H1 (cell line): ENCODE measurements around the gene DGKI. TPM values are rescaled to one million over a fixed set of nuclear protein-coding genes. Genes with fewer than 3 reads are reported as not detected.

Source experiments
- CTCF ChIA-PET: fragments of 300-600 bp; sonication (Branson Sonifier 250); formaldehyde crosslinking; loops from one replicate; lab custom pipeline; 2021; ENCODE audit not compliant: partially characterized antibody; lab: Charles Lee
- POLR2A ChIA-PET: fragments of 300-600 bp; sonication (Branson Sonifier 250); formaldehyde crosslinking; loops from one replicate; lab custom pipeline; 2021; ENCODE audit warnings: inconsistent platforms; ENCODE audit not compliant: partially characterized antibody; lab: Charles Lee
- DNase-seq, 2 experiments: peaks; one replicate each; pipeline versions ENCODE4 v3.0.0 to v3.0.0-alpha.2; 2010 to 2022; ENCODE audit warnings: low spot score in 2 of 2, low read depth in 1 of 2, mixed read lengths in 1 of 2
- FAIRE-seq: peaks from 2 replicates; lab custom pipeline; 2011; peaks lifted over from hg19 to GRCh38; lab: Jason Lieb, UNC
- H2AFZ ChIP-seq: 2 replicates; pipeline ENCODE4 v1.8.1; 2012; ENCODE audit warnings: low read length, inconsistent platforms
- H2AK5ac ChIP-seq: 2 replicates; pipeline ENCODE4 v1.6.1; 2013; ENCODE audit warnings: low read depth, low read length
- H2BK120ac ChIP-seq: replicated peaks from 2 replicates; pipeline ENCODE3; 2013; ENCODE audit warnings: low read depth, low read length, inconsistent platforms
- H2BK12ac ChIP-seq: 2 replicates; pipeline ENCODE4 v1.6.1; 2013; ENCODE audit warnings: low read depth, low read length
- H2BK15ac ChIP-seq: 2 replicates; pipeline ENCODE4 v1.6.1; 2013; ENCODE audit warnings: low read length
- H2BK20ac ChIP-seq: 2 replicates; pipeline ENCODE4 v1.6.1; 2013; ENCODE audit warnings: low read length
- H2BK5ac ChIP-seq: 2 replicates; pipeline ENCODE4 v1.6.1; 2013; ENCODE audit warnings: low read depth, low read length
- H3K14ac ChIP-seq: 2 replicates; pipeline ENCODE4 v1.6.1; 2013; ENCODE audit warnings: inconsistent platforms; ENCODE audit not compliant: insufficient read length
- H3K18ac ChIP-seq: 2 replicates; pipeline ENCODE4 v1.6.1; 2013; ENCODE audit warnings: low read length; ENCODE audit errors: extremely low read depth
- H3K23ac ChIP-seq: 2 replicates; pipeline ENCODE4 v1.6.1; 2013; ENCODE audit warnings: inconsistent platforms; ENCODE audit not compliant: insufficient read length
- H3K23me2 ChIP-seq: 2 replicates; pipeline ENCODE4 v1.6.1; 2013; ENCODE audit warnings: low read depth, low read length
- H3K27ac ChIP-seq: 2 replicates; pipeline ENCODE4 v1.6.1; 2011; ENCODE audit warnings: low read depth, low read length, inconsistent platforms
- H3K27me3 ChIP-seq, 4 experiments: replicated peaks in 1 of 4; 1 replicate in 1 of 4; 2 replicates in 3 of 4; pipeline versions ENCODE4 v1.6.1 to v1.8.1; 2011 to 2013; ENCODE audit warnings: low read length in 3 of 4, mild to moderate bottlenecking in 3 of 4, inconsistent platforms in 2 of 4, mixed read lengths in 2 of 4, moderate library complexity in 1 of 4; ENCODE audit not compliant: control insufficient read depth in 3 of 4, insufficient read depth in 3 of 4; ENCODE audit errors: extremely low read depth in 1 of 4
- H3K36me3 ChIP-seq, 4 experiments: 2 replicates each; pipeline versions ENCODE4 v1.6.1 to v1.8.1; 2011 to 2013; ENCODE audit warnings: mild to moderate bottlenecking in 4 of 4, low read length in 3 of 4, moderate library complexity in 2 of 4, control low read depth in 1 of 4, inconsistent platforms in 1 of 4; ENCODE audit not compliant: insufficient read depth in 4 of 4, control insufficient read depth in 2 of 4
- H3K4ac ChIP-seq: replicated peaks from 2 replicates; pipeline ENCODE3; 2013; ENCODE audit warnings: low read length, low read depth, mixed read lengths, inconsistent platforms; ENCODE audit not compliant: insufficient read length
- H3K4me1 ChIP-seq, 4 experiments: replicated peaks in 1 of 4; 1 replicate in 1 of 4; 2 replicates in 3 of 4; pipeline versions ENCODE4 v1.6.1 to v1.8.1; 2011 to 2013; ENCODE audit warnings: low read length in 3 of 4, inconsistent platforms in 2 of 4, mixed read lengths in 1 of 4; ENCODE audit not compliant: insufficient read depth in 4 of 4, control insufficient read depth in 3 of 4
- H3K4me2 ChIP-seq, 2 experiments: 2 replicates each; pipeline versions ENCODE4 v1.6.1 to v1.8.1; 2011 to 2013; ENCODE audit warnings: low read depth in 2 of 2, low read length in 2 of 2, control low read depth in 1 of 2, inconsistent platforms in 1 of 2, mild to moderate bottlenecking in 1 of 2; ENCODE audit not compliant: insufficient read depth in 1 of 2
- H3K4me3 ChIP-seq, 4 experiments: fragments of 200-600, 300-600 bp in 1 of 4; sonication (generic), shearing (Covaris generic), sonication (Bioruptor Twin) in 1 of 4; 2 replicates each; pipeline versions ENCODE4 v1.5.1 to v1.8.1; 2011 to 2016; ENCODE audit warnings: low read length in 4 of 4, low read depth in 3 of 4, control low read depth in 2 of 4, inconsistent platforms in 2 of 4, mild to moderate bottlenecking in 2 of 4, mixed read lengths in 1 of 4, moderate library complexity in 1 of 4; ENCODE audit not compliant: insufficient read depth in 2 of 4; ENCODE audit errors: extremely low read depth in 1 of 4
- H3K56ac ChIP-seq: replicated peaks from 2 replicates; pipeline ENCODE3; 2013; ENCODE audit warnings: low read depth, mild to moderate bottlenecking, mixed read lengths, low read length, inconsistent platforms; ENCODE audit not compliant: insufficient read length
- H3K79me1 ChIP-seq: 2 replicates; pipeline ENCODE4 v1.6.1; 2013; ENCODE audit warnings: low read depth, low read length, control low read depth
- H3K79me2 ChIP-seq, 2 experiments: 2 replicates each; pipeline versions ENCODE4 v1.6.1 to v1.8.1; 2012 to 2013; ENCODE audit warnings: low read length in 2 of 2, mild to moderate bottlenecking in 2 of 2, inconsistent platforms in 1 of 2; ENCODE audit not compliant: insufficient read depth in 2 of 2, control insufficient read depth in 1 of 2
- H3K9ac ChIP-seq, 4 experiments: replicated peaks in 1 of 4; 1 replicate in 1 of 4; 2 replicates in 3 of 4; pipeline versions ENCODE4 v1.6.1 to v1.8.1; 2011 to 2013; ENCODE audit warnings: low read depth in 3 of 4, low read length in 3 of 4, control low read depth in 2 of 4, mild to moderate bottlenecking in 2 of 4, moderate library complexity in 2 of 4, inconsistent platforms in 1 of 4; ENCODE audit errors: extremely low read depth in 1 of 4
- H3K9me3 ChIP-seq, 2 experiments: 2 replicates each; pipeline versions ENCODE4 v1.6.1 to v1.8.1; 2012 to 2013; ENCODE audit warnings: mild to moderate bottlenecking in 2 of 2, moderate library complexity in 2 of 2, control low read depth in 1 of 2, inconsistent platforms in 1 of 2, low read depth in 1 of 2, low read length in 1 of 2, mixed read lengths in 1 of 2; ENCODE audit not compliant: insufficient read depth in 2 of 2
- H4K20me1 ChIP-seq, 2 experiments: replicated peaks in 1 of 2; 2 replicates each; pipeline versions ENCODE3 to v1.8.1; 2011 to 2013; ENCODE audit warnings: inconsistent platforms in 2 of 2, low read length in 2 of 2, mild to moderate bottlenecking in 1 of 2; ENCODE audit not compliant: insufficient read depth in 2 of 2, control insufficient read depth in 1 of 2
- H4K5ac ChIP-seq: 2 replicates; pipeline ENCODE4 v1.6.1; 2013; ENCODE audit warnings: low read length, low read depth, mixed read lengths, inconsistent platforms; ENCODE audit not compliant: insufficient read length
- H4K8ac ChIP-seq: 2 replicates; pipeline ENCODE4 v1.8.0; 2013; ENCODE audit warnings: mild to moderate bottlenecking, moderate library complexity, low read length, inconsistent platforms; ENCODE audit not compliant: insufficient read depth; ENCODE audit errors: extremely low read depth
- H4K91ac ChIP-seq: replicated peaks from 2 replicates; pipeline ENCODE3; 2013; ENCODE audit warnings: low read length, mixed read lengths, inconsistent platforms; ENCODE audit not compliant: insufficient read length
- EP300 ChIP-seq, 2 experiments: IDR thresholded peaks; 1 replicate in 1 of 2; 2 replicates in 1 of 2; pipeline ENCODE4 v1.6.1; 2011 to 2012; ENCODE audit warnings: low read depth in 2 of 2, low read length in 2 of 2, mild to moderate bottlenecking in 2 of 2, borderline replicate concordance in 1 of 2, inconsistent platforms in 1 of 2, moderate library complexity in 1 of 2
- SP2 ChIP-seq: IDR thresholded peaks from 2 replicates; pipeline ENCODE4 v1.6.1; 2012; ENCODE audit warnings: mild to moderate bottlenecking, low read length, inconsistent platforms
- TEAD4 ChIP-seq: IDR thresholded peaks from 2 replicates; pipeline ENCODE4 v1.6.1; 2012; ENCODE audit warnings: low read depth, low read length, inconsistent platforms, mixed read lengths
- YY1 ChIP-seq: IDR thresholded peaks from 2 replicates; pipeline ENCODE4 v1.6.1; 2011; ENCODE audit warnings: low read depth, mild to moderate bottlenecking, low read length
- WGBS, 2 experiments: shearing (Covaris generic) in 1 of 2; methylation state at CpG; one replicate each; pipeline versions ENCODE4 v1.1.6 to v1.1.7; 2013 to 2015; ENCODE audit warnings: low lambda C conversion rate in 2 of 2, mixed read lengths in 2 of 2, inconsistent platforms in 1 of 2, low coverage in 1 of 2, missing lambda C conversion rate in 1 of 2; ENCODE audit not compliant: insufficient replicate concordance in 2 of 2, insufficient coverage in 1 of 2, insufficient read length in 1 of 2; ENCODE audit errors: extremely low coverage in 1 of 2, missing lambda C conversion rate in 1 of 2; 5-methylcytosine and 5-hydroxymethylcytosine counted together
- polyA plus RNA-seq, 7 experiments: library from polyadenylated mRNA; depleted of rRNA in 3 of 7; stranded (reverse) in 5 of 7; unstranded in 2 of 7; fragments of >200 nt in 5 of 7; fragments of 200-250 nt in 2 of 7; gene quantifications; 1 replicate in 5 of 7; 2 replicates in 1 of 7; 4 replicates in 1 of 7; pipeline versions ENCODE4 v1.2.1 to v1.2.3, GENCODE V29; 2011 to 2013; ENCODE audit warnings: missing spikeins in 2 of 7, mixed read lengths in 2 of 7
- total RNA-seq: library from RNA; stranded (reverse); fragmentation: NEBNext Ultra II Directional; extraction: Animal tissue kit (Norgen Biotek cat#: 25700); gene quantifications from 2 replicates; pipeline ENCODE4 v1.2.1, GENCODE V29; 2021
- TF ChIP-seq, protein P1 (sequence below): IDR thresholded peaks from 2 replicates; pipeline ENCODE4 v1.6.1; 2011; ENCODE audit warnings: low read depth, mild to moderate bottlenecking, low read length; ENCODE audit not compliant: insufficient read depth

The DGKI gene
- total and polyA plus RNA-seq, 2 of the 8 experiments (the other 6 are each of a cell fraction or from before 2014, with no cell fraction given), result 0.20 to 0.71 TPM

DNA sequence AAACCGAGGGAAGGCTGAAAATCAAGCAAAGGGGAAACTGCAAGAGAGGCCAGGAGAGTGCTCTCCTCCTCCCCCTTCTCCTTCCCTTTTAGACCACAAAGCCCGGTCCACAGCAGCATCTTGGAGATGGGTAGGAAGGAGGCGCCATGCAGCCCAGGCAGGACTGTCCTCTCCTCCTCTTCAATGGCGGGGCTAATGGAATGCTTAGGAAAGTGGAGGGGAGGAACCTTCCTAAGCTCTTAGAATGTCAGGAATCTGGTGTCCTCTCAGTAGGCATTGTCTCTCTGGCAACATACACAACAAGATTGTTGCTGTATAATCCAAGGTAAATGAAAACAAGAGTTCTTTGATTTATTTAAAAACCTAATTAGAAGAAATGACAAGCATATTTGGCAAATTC lies 185.1 kb downstream of the DGKI start:
- Histone ChIP-seq H3K23ac (no peak overlapping the region), H3K27me3 (no peaks in the 10 kb centered on the region), H2AK5ac (0 out of 2 replicates have a peak overlapping the region, but pooled peaks have one; percentile 89), H2BK5ac (peak overlapping the region; percentile 48; the same call in 1 of the 2 replicates), H3K18ac (no peak overlapping the region), H3K79me1 (no peaks in the 10 kb centered on the region), H2AFZ (no peak overlapping the region), H3K79me2 (no peaks in the 10 kb centered on the region), H3K36me3 (no peaks in the 10 kb centered on the region), H4K8ac (peak overlapping the region; percentile 9; the same call in 1 of the 2 replicates), H2BK12ac (peak overlapping the region; percentile 93; the same call in 1 of the 2 replicates), H3K23me2 (no peaks in the 10 kb centered on the region), H3K9ac (no peak overlapping the region), H3K4ac (no peak overlapping the region), H3K4me1 (peaks cover 0 to 17% (median 12%) of the 10 kb centered on the region in 4 experiments; a peak in 5 of 7 replicates), H2BK20ac (no peak overlapping the region), H2BK120ac (no peak overlapping the region), H4K91ac (no peak overlapping the region), H3K14ac (no peak overlapping the region), H4K5ac (no peak overlapping the region), H2BK15ac (no peak overlapping the region), H3K56ac (no peak overlapping the region), H3K9me3 (no peaks in the 10 kb centered on the region), H3K4me3 (no peak overlapping the region), H3K4me2 (no peak overlapping the region), H4K20me1 (no peaks in the 10 kb centered on the region), H3K27ac (no peak overlapping the region)
- whole genome bisulfite sequencing, 2 experiments, result 85% methylated on average over 3 of the region's 4 CpGs; no CpG with 5 or more reads in 1 of the 2 experiments
- FAIRE-seq (peak; percentile 62), DNase-seq (no peak)
- ChIA-PET CTCF (interaction anchor here (0.6 to 3.5 kb wide), 6 partner anchors 9 to 1112 kb away, joined by 3 to 12 read pairs (median 3); no protein-coding TSS in a partner anchor), POLR2A (no interaction called here)
- TF ChIP-seq TEAD4 (peak; percentile 92), EP300 (IDR thresholded peaks at IDR 0.05; ENCODE audit: borderline replicate concordance in 1 of 2, low read depth in 2 of 2, low read length in 2 of 2) (peak in 1 of 2 experiments; percentile 37; a peak in 1 of 3 replicates), SP2 (no peak), YY1 (0 out of 2 replicates have a peak, but pooled peaks have one; percentile 56)
- TF ChIP-seq, protein P1, sequence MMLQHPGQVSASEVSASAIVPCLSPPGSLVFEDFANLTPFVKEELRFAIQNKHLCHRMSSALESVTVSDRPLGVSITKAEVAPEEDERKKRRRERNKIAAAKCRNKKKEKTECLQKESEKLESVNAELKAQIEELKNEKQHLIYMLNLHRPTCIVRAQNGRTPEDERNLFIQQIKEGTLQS, result no peak
